Stomach smooth muscle (tissue), 2 donors: ENCODE results near the gene TSLP.
A peak's percentile ranks its signal among the peaks of the same experiment; 100 is the strongest.

ENCODE experiments used
- H3K27ac ChIP-seq: one replicate; pipeline ENCODE4 v1.7.0; 2013; ENCODE audit warnings: mild to moderate bottlenecking, low read length, inconsistent platforms
- H3K27me3 ChIP-seq, 2 donors: one replicate each; pipeline ENCODE4 v1.7.0; 2013; ENCODE audit warnings: low read length in 2 of 2; ENCODE audit not compliant: insufficient read depth in 2 of 2, control insufficient read depth in 1 of 2
- H3K36me3 ChIP-seq, 2 donors: one replicate each; pipeline ENCODE4 v1.7.0; 2013; ENCODE audit warnings: low read length in 2 of 2; ENCODE audit not compliant: control insufficient read depth in 2 of 2, insufficient read depth in 2 of 2
- H3K4me1 ChIP-seq: one replicate; pipeline ENCODE4 v1.7.0; 2013; ENCODE audit warnings: low read length; ENCODE audit not compliant: control insufficient read depth, insufficient read depth
- H3K4me3 ChIP-seq, 2 donors: one replicate each; pipeline ENCODE4 v1.7.0; 2013; ENCODE audit warnings: low read length in 2 of 2
- H3K9ac ChIP-seq, 2 donors: one replicate each; pipeline ENCODE4 v1.7.0; 2013; ENCODE audit warnings: low read length in 2 of 2, mild to moderate bottlenecking in 1 of 2
- H3K9me3 ChIP-seq, 2 donors: one replicate each; pipeline ENCODE4 v1.7.0; 2013; ENCODE audit warnings: low read length in 2 of 2; ENCODE audit not compliant: control insufficient read depth in 2 of 2
- donor health status: healthy.
- donor health status: Pancreatic carcinoma.

TSLP gene

GRCh38 chr5:111069839-111070238 is 1.7 kb upstream of the TSLP start:
- no peaks in the 10 kb centered on the region for H3K36me3 ChIP-seq

DNA sequence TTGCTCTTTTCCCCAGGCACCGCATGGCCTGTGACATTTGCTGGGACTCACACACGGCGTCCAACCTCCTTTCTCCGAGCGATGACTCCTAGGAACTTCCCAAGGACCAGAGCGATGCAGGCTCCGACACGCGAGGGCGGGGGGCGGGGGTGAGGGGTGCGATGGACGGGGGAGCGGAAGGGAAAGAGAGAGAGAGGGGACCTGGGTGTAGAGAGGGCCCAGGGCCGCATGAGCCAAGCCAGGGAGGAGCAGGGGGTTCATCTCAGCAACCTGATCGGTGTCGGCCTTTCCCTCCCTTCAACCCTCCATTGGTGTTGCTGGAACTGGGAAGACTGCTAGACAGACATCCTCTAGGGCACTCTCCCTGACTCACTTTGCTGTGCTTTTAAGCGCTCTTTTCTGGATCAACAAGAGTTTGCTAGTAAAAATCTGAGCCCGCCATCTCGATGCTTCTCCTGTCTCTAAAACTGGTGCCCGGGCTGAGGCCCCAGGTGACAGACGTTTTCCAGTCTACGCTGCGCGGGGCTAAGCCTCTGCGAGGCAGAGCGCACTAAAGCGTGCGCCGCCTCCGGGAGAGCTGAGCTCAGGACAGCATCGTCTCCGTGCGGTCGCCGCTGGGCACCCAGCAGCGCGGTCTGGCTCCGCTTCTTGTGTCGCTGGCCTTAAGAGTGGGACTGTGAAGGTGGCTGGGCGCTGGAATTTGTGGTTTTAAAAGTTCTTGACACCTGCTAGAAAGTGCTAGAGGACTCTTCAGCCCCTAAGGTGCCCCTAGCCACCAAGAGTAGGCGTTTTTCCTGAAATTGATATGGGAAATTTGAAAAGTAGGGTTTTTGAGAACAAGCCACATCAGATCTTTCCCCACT is 1.0 kb upstream of the TSLP start:
- H3K27ac ChIP-seq = no peak overlapping the region
- peaks cover 7% of the 10 kb centered on the region for H3K4me1 ChIP-seq
- no peak overlapping the region for H3K9ac ChIP-seq
- H3K9me3 ChIP-seq = no peaks in the 10 kb centered on the region
- H3K27me3 ChIP-seq = peaks cover 2 to 7% of the 10 kb centered on the region in 2 donors
- H3K4me3 ChIP-seq = peak overlapping the region; percentile 35 to 56
- no peaks in the 10 kb centered on the region for H3K36me3 ChIP-seq

More at GRCh38 chr5:111069839-111070238, 1.7 kb upstream of the TSLP start:
- peaks cover 7% of the 10 kb centered on the region for H3K4me1 ChIP-seq
- H3K27ac ChIP-seq = no peak overlapping the region
- no peak overlapping the region for H3K9ac ChIP-seq
- H3K4me3 ChIP-seq = peak overlapping the region; percentile 35 to 56
- H3K27me3 ChIP-seq = peaks cover 2 to 7% of the 10 kb centered on the region in 2 donors
- no peaks in the 10 kb centered on the region for H3K9me3 ChIP-seq

- H3K27ac ChIP-seq = peak overlapping the region; percentile 67
- peak overlapping the region; percentile 70 to 91 for H3K4me3 ChIP-seq
- peak overlapping the region; percentile 56 to 86 for H3K9ac ChIP-seq
- H3K36me3 ChIP-seq = peaks cover 0 to 2% of the 10 kb centered on the region in 2 donors
- peaks cover 0 to 4% of the 10 kb centered on the region in 2 donors for H3K27me3 ChIP-seq
- peaks cover 7% of the 10 kb centered on the region for H3K4me1 ChIP-seq
- no peaks in the 10 kb centered on the region for H3K9me3 ChIP-seq
Observed at GRCh38 chr5:111072949-111073682, 1.6 kb downstream of the TSLP start.

GRCh38 chr5:111074244-111074643 is 2.7 kb downstream of the TSLP start:
- Histone ChIP-seq H3K4me3 (peak overlapping the region; percentile 70 to 91), H3K36me3 (peaks cover 0 to 2% of the 10 kb centered on the region in 2 donors), H3K4me1 (peaks cover 7% of the 10 kb centered on the region), H3K27ac (no peak overlapping the region), H3K27me3 (peaks cover 0 to 4% of the 10 kb centered on the region in 2 donors), H3K9me3 (no peaks in the 10 kb centered on the region), H3K9ac (no peak overlapping the region)

DNA sequence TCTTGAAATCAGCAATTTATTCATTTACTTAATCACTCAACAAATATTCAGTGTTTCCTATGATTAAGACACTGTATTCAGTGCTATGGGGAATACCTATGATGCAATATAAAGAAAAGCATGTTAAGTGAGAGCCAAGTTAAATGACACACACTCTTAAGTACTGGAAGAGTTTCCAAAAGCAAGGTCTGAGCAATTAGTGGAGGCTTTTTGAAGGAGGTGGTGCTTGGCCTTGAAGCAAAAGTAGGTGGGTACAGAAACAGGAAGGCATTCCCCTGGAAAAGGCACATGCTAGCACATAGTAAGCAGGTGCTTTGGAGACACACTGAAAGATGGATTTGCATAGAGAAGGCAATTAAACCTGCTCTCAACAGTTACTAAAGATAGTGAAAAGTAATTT is 4.0 kb downstream of the TSLP start:
- peaks cover 0 to 2% of the 10 kb centered on the region in 2 donors for H3K36me3 ChIP-seq
- no peaks in the 10 kb centered on the region for H3K27me3 ChIP-seq
- H3K4me3 ChIP-seq = no peak overlapping the region
- no peak overlapping the region for H3K9ac ChIP-seq
- no peak overlapping the region for H3K27ac ChIP-seq
- H3K9me3 ChIP-seq = no peaks in the 10 kb centered on the region
- peaks cover 7% of the 10 kb centered on the region for H3K4me1 ChIP-seq

- Histone ChIP-seq H3K4me3 (no peak overlapping the region), H3K4me1 (peaks cover 7% of the 10 kb centered on the region), H3K27ac (no peak overlapping the region), H3K9ac (no peak overlapping the region), H3K36me3 (peaks cover 0 to 2% of the 10 kb centered on the region in 2 donors), H3K9me3 (no peaks in the 10 kb centered on the region), H3K27me3 (no peaks in the 10 kb centered on the region)
Observed at GRCh38 chr5:111076091-111076490, 4.6 kb downstream of the TSLP start.

- peaks cover 3% of the 10 kb centered on the region for H3K4me1 ChIP-seq
- H3K27ac ChIP-seq = no peak overlapping the region
- H3K27me3 ChIP-seq = no peaks in the 10 kb centered on the region
- no peak overlapping the region for H3K9ac ChIP-seq
- H3K36me3 ChIP-seq = peaks cover 0 to 2% of the 10 kb centered on the region in 2 donors
- no peak overlapping the region for H3K4me3 ChIP-seq
- no peaks in the 10 kb centered on the region for H3K9me3 ChIP-seq
Observed at GRCh38 chr5:111077678-111078077, 6.2 kb downstream of the TSLP start.

DNA sequence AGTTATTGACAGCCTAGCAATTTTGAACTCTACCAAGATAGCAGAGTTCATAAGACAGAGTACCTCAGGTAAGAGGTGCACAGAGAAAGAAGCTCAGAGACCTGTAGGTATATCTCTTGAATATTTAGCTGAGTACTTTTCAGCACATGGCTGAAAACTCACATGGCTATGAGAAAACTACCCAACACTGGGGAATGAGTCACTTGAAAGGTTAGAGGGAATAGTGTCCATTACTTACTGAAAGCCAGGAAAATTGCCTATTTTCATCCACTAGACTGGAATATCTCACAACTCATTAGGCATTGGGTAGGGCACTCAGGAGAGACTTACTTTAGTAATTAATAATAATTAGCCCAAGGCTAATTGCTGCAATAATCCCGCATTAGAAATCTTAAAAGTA is 8.3 kb downstream of the TSLP start:
- H3K4me1 ChIP-seq = no peaks in the 10 kb centered on the region
- H3K9me3 ChIP-seq = no peaks in the 10 kb centered on the region
- no peak overlapping the region for H3K27ac ChIP-seq
- peaks cover 0 to 2% of the 10 kb centered on the region in 2 donors for H3K36me3 ChIP-seq
- no peak overlapping the region for H3K4me3 ChIP-seq
- no peak overlapping the region for H3K9ac ChIP-seq
- no peaks in the 10 kb centered on the region for H3K27me3 ChIP-seq

GRCh38 chr5:111083323-111083722 is 11.8 kb downstream of the TSLP start:
- Histone ChIP-seq H3K27me3 (no peaks in the 10 kb centered on the region), H3K4me3 (no peak overlapping the region), H3K9ac (no peak overlapping the region), H3K36me3 (no peaks in the 10 kb centered on the region), H3K9me3 (no peaks in the 10 kb centered on the region), H3K4me1 (no peaks in the 10 kb centered on the region), H3K27ac (no peak overlapping the region)

GRCh38 chr5:111092062-111092853 is 20.7 kb downstream of the TSLP start, which contains the start of gene WDR36:
Gene WDR36 (plus strand): TSS chr5:111092348. CDS start chr5:111092457, 109 bp downstream.
- H3K9me3 ChIP-seq = no peaks in the 10 kb centered on the region
- H3K27me3 ChIP-seq = no peaks in the 10 kb centered on the region
- peak within 1 kb of the TSS; percentile 80 to 89 for H3K9ac ChIP-seq
- peaks cover 11% of the 10 kb centered on the region for H3K4me1 ChIP-seq
- H3K27ac ChIP-seq = peak within 1 kb of the TSS; percentile 77
- H3K4me3 ChIP-seq = peak within 1 kb of the TSS; percentile 98
- no peaks in the 10 kb centered on the region for H3K36me3 ChIP-seq
